ENCODE measurements around the gene NCOA1. TPM values are rescaled to one million over a fixed set of nuclear protein-coding genes. Genes with fewer than 3 reads are reported as not detected.

The NCOA1 gene
- total RNA-seq, 4 donors from 2014 or later, result 29.9 to 51.9 (median 40.1) TPM

GRCh38 chr2:24791452-24791851, 300.4 kb downstream of the NCOA1 start:
- intact Hi-C loops (cut with DNase I), result no loop called here
- WGBS, 2 donors, result 89 to 96% methylated on average over 5 of the region's 5 CpGs
- no peak for TF ChIP-seq CTCF (IDR thresholded peaks at IDR 0.05)
- TF ChIP-seq POLR2A (IDR thresholded peaks at IDR 0.05), result no peak
- no peaks in the 10 kb centered on the region for H3K9me3 ChIP-seq
- H3K36me3 ChIP-seq, result no peaks in the 10 kb centered on the region
- peaks cover 14% of the 10 kb centered on the region in 2 donors for H3K4me1 ChIP-seq
- H3K4me3 ChIP-seq (replicated peaks in 1 of 3), result no peak overlapping the region
- no peak for DNase-seq
- H3K27me3 ChIP-seq, result no peaks in the 10 kb centered on the region
- no peak overlapping the region for H3K27ac ChIP-seq

DNA sequence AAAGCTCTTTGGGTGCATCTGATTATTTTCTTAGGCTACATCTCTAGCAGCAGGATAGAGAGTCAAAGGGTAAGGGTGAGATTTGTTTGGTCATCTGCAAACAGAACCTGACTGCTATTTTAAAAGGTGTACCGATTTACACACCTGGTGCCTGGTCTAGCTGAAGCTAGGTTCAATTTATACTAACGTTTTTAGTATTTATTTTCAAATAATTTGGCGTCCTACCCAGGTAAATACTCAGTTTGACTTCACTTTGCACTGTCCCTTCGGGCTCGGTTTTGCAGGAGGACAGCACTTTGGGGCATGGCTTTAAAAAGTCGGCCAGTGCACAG, 301.5 kb downstream of the NCOA1 start:
- TF ChIP-seq CTCF (IDR thresholded peaks at IDR 0.05), result no peak
- TF ChIP-seq POLR2A (IDR thresholded peaks at IDR 0.05), result no peak

GRCh38 chr2:24792874-24793760, 302.1 kb downstream of the NCOA1 start, which contains the start of the genes CENPO and PTRHD1:
CENPO (plus strand) TSS chr2:24793425; CDS start chr2:24793920, 495 bp downstream.
PTRHD1 (minus strand) TSS chr2:24793391; CDS start chr2:24793377, 14 bp downstream.
- peak; percentile 98 for DNase-seq
- intact Hi-C loops (cut with DNase I), result no loop called here
- Histone ChIP-seq H3K36me3 (no peaks in the 10 kb centered on the region), H3K27me3 (no peaks in the 10 kb centered on the region), H3K4me3 (replicated peaks in 1 of 3) (peak within 1 kb of the TSS; percentile 31 to 78 (median 51)), H3K9me3 (no peaks in the 10 kb centered on the region), H3K27ac (peak within 1 kb of the TSS; percentile 94 to 100 (median 99)), H3K4me1 (peaks cover 14% of the 10 kb centered on the region in 2 donors)
- TF ChIP-seq POLR2A (IDR thresholded peaks at IDR 0.05) (peak in 1 of 2 donors; percentile 80), CTCF (IDR thresholded peaks at IDR 0.05) (peak; percentile 24 to 69 (median 55))
- 0 to 1% methylated on average over 37 to 72 of the region's 74 CpGs for WGBS, 2 donors

More for the DNA sequence above, 301.5 kb downstream of the NCOA1 start:
- intact Hi-C loops (cut with DNase I), result no loop called here
- H3K27me3 ChIP-seq, result no peaks in the 10 kb centered on the region
- H3K36me3 ChIP-seq, result no peaks in the 10 kb centered on the region
- H3K4me3 ChIP-seq (replicated peaks in 1 of 3), result peak overlapping the region; percentile 31 to 78 (median 51)
- H3K27ac ChIP-seq, result peak overlapping the region; percentile 94 to 100 (median 99)
- H3K4me1 ChIP-seq, result peaks cover 14% of the 10 kb centered on the region in 2 donors
- H3K9me3 ChIP-seq, result no peaks in the 10 kb centered on the region
- no peak for DNase-seq
- 3 to 6% methylated on average over 6 of the region's 6 CpGs for WGBS, 2 donors

GRCh38 chr2:24793761-24794435, 302.8 kb downstream of the NCOA1 start:
- H3K9me3 ChIP-seq, result no peaks in the 10 kb centered on the region
- whole genome bisulfite sequencing, 2 donors, result 6 to 8% methylated on average over 13 to 14 of the region's 14 CpGs
- H3K27me3 ChIP-seq, result no peaks in the 10 kb centered on the region
- peaks cover 14% of the 10 kb centered on the region in 2 donors for H3K4me1 ChIP-seq
- no peak for TF ChIP-seq POLR2A (IDR thresholded peaks at IDR 0.05)
- TF ChIP-seq CTCF (IDR thresholded peaks at IDR 0.05), result no peak
- peak overlapping the region; percentile 31 to 78 (median 51) for H3K4me3 ChIP-seq (replicated peaks in 1 of 3)
- intact Hi-C loops (cut with DNase I), result no loop called here
- peak overlapping the region in 1 of 3 donors; percentile 100 for H3K27ac ChIP-seq
- no peak for DNase-seq
- no peaks in the 10 kb centered on the region for H3K36me3 ChIP-seq
